Prostate gland (tissue), 2 donors: ENCODE measurements around the gene ADAMTSL1. TPM values are rescaled to one million over a fixed set of nuclear protein-coding genes. Genes with fewer than 3 reads are reported as not detected.

ENCODE experiments used
- DNase-seq: peaks from one replicate; pipeline ENCODE4 v3.0.0-alpha.2; 2019; ENCODE audit warnings: low spot score
- H3K27ac ChIP-seq, 2 donors: fragments of 200-600 bp; sonication (generic); 2 replicates each; pipeline ENCODE4 v1.5.1; 2017 to 2019
- H3K27me3 ChIP-seq: fragments of 200-600 bp; sonication (generic); replicated peaks from 2 replicates; pipeline ENCODE4 v1.5.1; 2019; ENCODE audit not compliant: insufficient read depth
- H3K36me3 ChIP-seq, 2 donors: fragments of 200-600 bp; sonication (generic); 1 replicate in 1 of 2; 2 replicates in 1 of 2; pipeline versions ENCODE4 v1.5.1 to v1.8.1; 2017 to 2019
- H3K4me1 ChIP-seq: fragments of 200-600 bp; sonication (generic); replicated peaks from 2 replicates; pipeline ENCODE4 v1.5.1; 2019
- H3K4me3 ChIP-seq, 2 donors: fragments of 200-600 bp; sonication (generic); 2 replicates each; pipeline ENCODE4 v1.5.1; 2017 to 2019
- H3K9me3 ChIP-seq: fragments of 200-600 bp; sonication (generic); 2 replicates; pipeline ENCODE4 v1.5.1; 2017
- CTCF ChIP-seq, 4 experiments: fragments of 200-600 bp in 2 of 4; fragments of 450-650 bp in 2 of 4; sonication (generic) in 2 of 4; IDR thresholded peaks; 1 replicate in 3 of 4; 2 replicates in 1 of 4; pipeline ENCODE4 v1.5.1; 2016 to 2019; ENCODE audit warnings: antibody characterized with exemption in 4 of 4, mild to moderate bottlenecking in 2 of 4, moderate library complexity in 2 of 4
- POLR2A ChIP-seq: fragments of 450-650 bp; IDR thresholded peaks from one replicate; pipeline ENCODE4 v1.6.1; 2016; ENCODE audit warnings: antibody characterized with exemption, mild to moderate bottlenecking
- POLR2AphosphoS5 ChIP-seq: sonication (generic); formaldehyde crosslinking; IDR thresholded peaks from one replicate; pipeline ENCODE4 v1.6.1; 2017; ENCODE audit warnings: antibody characterized with exemption
- WGBS: methylation state at CpG from one replicate; pipeline ENCODE4 v1.1.5; 2018; 5-methylcytosine and 5-hydroxymethylcytosine counted together
- intact Hi-C: fragments of 100-400 bp; cut with DNase I; formaldehyde crosslinking; loops from one replicate; pipeline ENCODE4 v1.14.2; 2022
- total RNA-seq, 2 donors: library from RNA; depleted of rRNA; stranded (reverse); fragments of >200 nt; gene quantifications; one replicate each; pipeline ENCODE4 v1.1.0, GENCODE V29; 2016

ADAMTSL1 gene
- total RNA-seq, 2 donors from 2014 or later, result 9.8 to 18.1 TPM

GRCh38 chr9:18488886-18489285 lies 14.9 kb downstream of the ADAMTSL1 start:
- Histone ChIP-seq H3K4me1 (no peaks in the 10 kb centered on the region), H3K27ac (no peak overlapping the region), H3K36me3 (no peaks in the 10 kb centered on the region), H3K4me3 (no peak overlapping the region), H3K9me3 (no peaks in the 10 kb centered on the region), H3K27me3 (no peaks in the 10 kb centered on the region)
- intact Hi-C loops, result no loop called here
- TF ChIP-seq CTCF (IDR thresholded peaks at IDR 0.05) (no peak), POLR2A (no peak), POLR2AphosphoS5 (no peak)
- 87% methylated on average over 2 of the region's 2 CpGs for WGBS
- DNase-seq, result no peak

GRCh38 chr9:18489861-18490260 lies 15.9 kb downstream of the ADAMTSL1 start:
- 69% methylated on average over 2 of the region's 2 CpGs for WGBS
- Histone ChIP-seq H3K4me3 (no peak overlapping the region), H3K9me3 (no peaks in the 10 kb centered on the region), H3K27me3 (no peaks in the 10 kb centered on the region), H3K27ac (no peak overlapping the region), H3K4me1 (no peaks in the 10 kb centered on the region), H3K36me3 (no peaks in the 10 kb centered on the region)
- no peak for DNase-seq
- intact Hi-C loops, result no loop called here
- TF ChIP-seq CTCF (IDR thresholded peaks at IDR 0.05), result no peak
- TF ChIP-seq POLR2A, result no peak
- TF ChIP-seq POLR2AphosphoS5, result no peak

- intact Hi-C loops, result no loop called here
- H3K4me1 ChIP-seq, result no peaks in the 10 kb centered on the region
- peak overlapping the region in 1 of 2 donors; percentile 14 for H3K27ac ChIP-seq
- TF ChIP-seq POLR2AphosphoS5 (no peak), POLR2A (no peak), CTCF (IDR thresholded peaks at IDR 0.05) (no peak)
- H3K9me3 ChIP-seq, result no peaks in the 10 kb centered on the region
- no peaks in the 10 kb centered on the region for H3K27me3 ChIP-seq
- WGBS, result 60% methylated on average over 7 of the region's 7 CpGs
- H3K4me3 ChIP-seq, result no peak overlapping the region
- no peak for DNase-seq
- no peaks in the 10 kb centered on the region for H3K36me3 ChIP-seq
These were observed 16.9 kb downstream of the ADAMTSL1 start for GRCh38 chr9:18490641-18491370.

- Histone ChIP-seq H3K4me1 (no peaks in the 10 kb centered on the region), H3K27ac (no peak overlapping the region), H3K4me3 (no peak overlapping the region), H3K36me3 (no peaks in the 10 kb centered on the region), H3K27me3 (no peaks in the 10 kb centered on the region), H3K9me3 (no peaks in the 10 kb centered on the region)
- no peak for TF ChIP-seq POLR2A
- no peak for TF ChIP-seq POLR2AphosphoS5
- TF ChIP-seq CTCF (IDR thresholded peaks at IDR 0.05), result no peak
- DNase-seq, result no peak
- intact Hi-C loops, result no loop called here
These were observed 18.7 kb downstream of the ADAMTSL1 start for GRCh38 chr9:18492612-18493011.

GRCh38 chr9:18493451-18493993 lies 19.6 kb downstream of the ADAMTSL1 start:
- WGBS, result 88% methylated on average over 3 of the region's 3 CpGs
- DNase-seq, result no peak
- no peak for TF ChIP-seq POLR2AphosphoS5
- no peak for TF ChIP-seq POLR2A
- no peak for TF ChIP-seq CTCF (IDR thresholded peaks at IDR 0.05)
- Histone ChIP-seq H3K9me3 (no peaks in the 10 kb centered on the region), H3K4me3 (no peak overlapping the region), H3K27me3 (no peaks in the 10 kb centered on the region), H3K36me3 (no peaks in the 10 kb centered on the region), H3K27ac (no peak overlapping the region), H3K4me1 (no peaks in the 10 kb centered on the region)
- intact Hi-C loops, result no loop called here
